Measurements from ENCODE around the gene UNC79. TPM values are rescaled to one million over a fixed set of nuclear protein-coding genes. Genes with fewer than 3 reads are reported as not detected.

Gene UNC79
- total RNA-seq, 2 experiments from 2014 or later = 0.04 to 0.05 TPM

DNA sequence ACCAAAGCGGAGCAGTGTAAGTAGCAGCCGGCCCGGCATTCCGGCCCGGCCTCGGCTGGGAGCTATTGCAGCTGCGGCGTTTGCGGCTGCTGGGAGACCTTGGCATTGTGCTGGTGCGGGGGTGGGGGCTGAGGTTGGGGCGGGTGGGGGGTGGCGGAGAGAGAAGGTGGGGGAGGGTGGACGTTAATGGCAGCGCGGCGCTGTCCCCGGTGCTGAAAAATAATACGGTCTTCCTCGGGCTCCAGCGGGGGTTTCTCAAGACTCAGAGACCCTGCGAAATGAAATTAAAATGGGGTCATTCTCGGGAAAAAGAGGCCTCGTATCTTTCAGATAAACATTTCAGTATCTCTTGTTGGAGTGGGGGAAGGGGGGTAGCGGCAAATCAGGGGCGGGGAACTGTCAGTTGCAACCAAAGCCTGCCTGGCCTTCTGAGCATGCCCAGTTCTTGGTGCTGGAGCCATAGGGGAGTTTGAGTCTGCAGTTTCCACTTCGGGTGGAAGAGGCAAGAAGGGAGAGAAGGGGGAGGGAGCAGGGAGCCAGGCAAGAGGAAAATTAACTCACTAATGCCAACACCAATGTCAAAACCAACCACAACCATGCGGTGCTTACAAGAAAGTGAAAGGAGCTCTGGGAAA is 414 bp downstream of the UNC79 start:
- H3K4me3 Mint-ChIP-seq = no peak overlapping the region
- H3K4me1 Mint-ChIP-seq (ENCODE audit: low read depth) = no peaks in the 10 kb centered on the region
- CTCF ChIA-PET = no interaction called here
- peaks cover 6% of the 10 kb centered on the region for H3K9me3 Mint-ChIP-seq
- intact Hi-C loops (cut with micrococcal nuclease) = no loop called here
- POLR2A ChIA-PET = no interaction called here
- ATAC-seq (no peak), DNase-seq (peak; percentile 18)
- H3K36me3 Mint-ChIP-seq (ENCODE audit: low read depth) = no peaks in the 10 kb centered on the region
- no peak for TF ChIP-seq CTCF (IDR thresholded peaks at IDR 0.05)
- no peak overlapping the region for H3K27ac Mint-ChIP-seq
- peaks cover 44% of the 10 kb centered on the region for H3K27me3 Mint-ChIP-seq

DNA sequence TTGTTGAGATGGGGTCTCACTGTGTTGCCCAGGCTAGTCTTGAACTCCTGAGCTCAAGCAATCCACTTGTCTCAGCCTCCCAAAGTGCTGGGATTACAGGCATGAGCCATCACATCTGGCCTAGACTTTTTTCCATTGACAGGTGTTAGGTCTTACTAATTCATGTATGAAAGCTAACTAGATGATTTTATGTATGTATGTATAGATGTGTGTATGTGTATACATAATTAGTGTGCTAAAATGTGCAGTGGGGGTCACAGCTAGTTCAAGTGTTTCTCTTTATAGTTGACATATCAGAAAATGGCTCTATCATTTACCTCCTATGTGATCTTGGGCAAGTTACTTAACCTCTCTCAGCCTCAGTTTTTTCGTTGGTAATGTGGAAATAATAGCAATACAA is 23.5 kb downstream of the UNC79 start:
- intact Hi-C loops (cut with micrococcal nuclease) = no loop called here
- Mint-ChIP-seq H3K36me3 (ENCODE audit: low read depth) (no peaks in the 10 kb centered on the region), H3K27ac (no peak overlapping the region), H3K27me3 (peaks cover 25% of the 10 kb centered on the region), H3K4me3 (no peak overlapping the region), H3K4me1 (ENCODE audit: low read depth) (no peaks in the 10 kb centered on the region), H3K9me3 (no peaks in the 10 kb centered on the region)
- ChIA-PET POLR2A (no interaction called here), CTCF (no interaction called here)
- DNase-seq = no peak
- no peak for ATAC-seq
- no peak for TF ChIP-seq CTCF (IDR thresholded peaks at IDR 0.05)

GRCh38 chr14:93456356-93456755 is 25.6 kb downstream of the UNC79 start:
- Mint-ChIP-seq H3K4me3 (no peak overlapping the region), H3K9me3 (no peaks in the 10 kb centered on the region), H3K27me3 (peaks cover 24% of the 10 kb centered on the region), H3K36me3 (ENCODE audit: low read depth) (no peaks in the 10 kb centered on the region), H3K27ac (no peak overlapping the region), H3K4me1 (ENCODE audit: low read depth) (no peaks in the 10 kb centered on the region)
- no peak for DNase-seq
- ChIA-PET POLR2A (no interaction called here), CTCF (no interaction called here)
- ATAC-seq = no peak
- TF ChIP-seq CTCF (IDR thresholded peaks at IDR 0.05) = no peak
- intact Hi-C loops (cut with micrococcal nuclease) = no loop called here

DNA sequence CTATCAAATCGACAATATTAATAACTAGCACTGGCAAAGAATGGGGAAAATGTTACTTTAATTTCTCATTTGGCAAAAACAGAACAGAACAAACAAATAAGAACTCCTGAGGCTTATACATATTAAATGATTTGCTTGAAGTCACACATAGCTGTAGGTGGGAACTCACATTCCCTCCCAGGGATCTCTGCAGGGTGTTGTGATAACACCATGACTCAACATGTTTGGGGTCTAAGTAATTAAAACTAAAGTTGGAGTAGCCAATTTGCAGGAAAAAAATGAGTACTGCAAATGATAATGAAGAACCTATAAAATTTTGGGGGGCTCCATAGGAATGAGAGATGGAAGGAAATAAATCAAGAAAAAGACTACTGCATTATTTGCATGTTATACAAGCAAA is 27.5 kb downstream of the UNC79 start:
- no peak for DNase-seq
- POLR2A ChIA-PET = no interaction called here
- Mint-ChIP-seq H3K4me3 (no peak overlapping the region), H3K9me3 (no peaks in the 10 kb centered on the region), H3K27me3 (peaks cover 26% of the 10 kb centered on the region), H3K27ac (no peak overlapping the region), H3K36me3 (ENCODE audit: low read depth) (no peaks in the 10 kb centered on the region), H3K4me1 (ENCODE audit: low read depth) (no peaks in the 10 kb centered on the region)
- CTCF ChIA-PET = interaction anchor here (0.7 kb wide), 1 partner anchor 22 kb away, joined by 3 read pairs; no protein-coding TSS in a partner anchor
- ATAC-seq = no peak
- intact Hi-C loops (cut with micrococcal nuclease) = no loop called here
- TF ChIP-seq CTCF (IDR thresholded peaks at IDR 0.05) = no peak

GRCh38 chr14:93462479-93462878 is 31.7 kb downstream of the UNC79 start:
- DNase-seq (no peak), ATAC-seq (no peak)
- POLR2A ChIA-PET = no interaction called here
- Mint-ChIP-seq H3K36me3 (ENCODE audit: low read depth) (no peaks in the 10 kb centered on the region), H3K4me1 (ENCODE audit: low read depth) (no peaks in the 10 kb centered on the region), H3K27me3 (peaks cover 6% of the 10 kb centered on the region), H3K9me3 (no peaks in the 10 kb centered on the region), H3K27ac (no peak overlapping the region), H3K4me3 (no peak overlapping the region)
- intact Hi-C loops (cut with micrococcal nuclease) = no loop called here
- no peak for TF ChIP-seq CTCF (IDR thresholded peaks at IDR 0.05)
- CTCF ChIA-PET = no interaction called here
